HFFc6 (cell line): ENCODE data around the gene PRSS50. TPM values are rescaled to one million over a fixed set of nuclear protein-coding genes. Genes with fewer than 3 reads are reported as not detected.

Experiments used
- DNase-seq: peaks from one replicate; pipeline ENCODE4 v3.0.0-alpha.2; 2018
- H3K27ac Mint-ChIP-seq: 2 replicates; pipeline ENCODE4 v1.8.0; 2020; ENCODE audit warnings: mild to moderate bottlenecking, mixed read lengths
- H3K27me3 Mint-ChIP-seq: 2 replicates; pipeline ENCODE4 v1.8.0; 2021; ENCODE audit warnings: mild to moderate bottlenecking, moderate library complexity, mixed read lengths; ENCODE audit not compliant: insufficient read depth
- H3K36me3 Mint-ChIP-seq: 2 replicates; pipeline ENCODE4 v1.8.0; 2021; ENCODE audit warnings: low read depth, mixed read lengths
- H3K4me1 Mint-ChIP-seq: 2 replicates; pipeline ENCODE4 v1.8.0; 2020; ENCODE audit warnings: low read depth, mixed read lengths
- H3K4me3 Mint-ChIP-seq: 2 replicates; pipeline ENCODE4 v1.8.0; 2020; ENCODE audit warnings: mild to moderate bottlenecking, moderate library complexity, mixed read lengths
- H3K9me3 Mint-ChIP-seq: 2 replicates; pipeline ENCODE4 v1.8.0; 2020; ENCODE audit warnings: mild to moderate bottlenecking, mixed read lengths
- CTCF ChIP-seq: fragments of 200-600 bp; sonication (generic); IDR thresholded peaks from 2 replicates; pipeline ENCODE4 v1.5.0; 2021; ENCODE audit warnings: antibody characterized with exemption, mild to moderate bottlenecking
- long read RNA-seq: library from polyadenylated mRNA; unstranded; transcript quantifications from one replicate; pipeline ENCODE4 v2.0.0, GENCODE V29; 2019
- total RNA-seq, 6 experiments: library from RNA; stranded (reverse); fragmentation: NEBNext Ultra II Directional; extraction: Animal tissue kit (Norgen Biotek cat#: 25700); gene quantifications; 2 replicates in 1 of 6; 3 replicates in 5 of 6; pipeline ENCODE4 v1.2.3, GENCODE V29; 2021

Gene PRSS50, protein sequence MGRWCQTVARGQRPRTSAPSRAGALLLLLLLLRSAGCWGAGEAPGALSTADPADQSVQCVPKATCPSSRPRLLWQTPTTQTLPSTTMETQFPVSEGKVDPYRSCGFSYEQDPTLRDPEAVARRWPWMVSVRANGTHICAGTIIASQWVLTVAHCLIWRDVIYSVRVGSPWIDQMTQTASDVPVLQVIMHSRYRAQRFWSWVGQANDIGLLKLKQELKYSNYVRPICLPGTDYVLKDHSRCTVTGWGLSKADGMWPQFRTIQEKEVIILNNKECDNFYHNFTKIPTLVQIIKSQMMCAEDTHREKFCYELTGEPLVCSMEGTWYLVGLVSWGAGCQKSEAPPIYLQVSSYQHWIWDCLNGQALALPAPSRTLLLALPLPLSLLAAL
- total RNA-seq = not detected
- long read RNA-seq = 0 reads

DNA sequence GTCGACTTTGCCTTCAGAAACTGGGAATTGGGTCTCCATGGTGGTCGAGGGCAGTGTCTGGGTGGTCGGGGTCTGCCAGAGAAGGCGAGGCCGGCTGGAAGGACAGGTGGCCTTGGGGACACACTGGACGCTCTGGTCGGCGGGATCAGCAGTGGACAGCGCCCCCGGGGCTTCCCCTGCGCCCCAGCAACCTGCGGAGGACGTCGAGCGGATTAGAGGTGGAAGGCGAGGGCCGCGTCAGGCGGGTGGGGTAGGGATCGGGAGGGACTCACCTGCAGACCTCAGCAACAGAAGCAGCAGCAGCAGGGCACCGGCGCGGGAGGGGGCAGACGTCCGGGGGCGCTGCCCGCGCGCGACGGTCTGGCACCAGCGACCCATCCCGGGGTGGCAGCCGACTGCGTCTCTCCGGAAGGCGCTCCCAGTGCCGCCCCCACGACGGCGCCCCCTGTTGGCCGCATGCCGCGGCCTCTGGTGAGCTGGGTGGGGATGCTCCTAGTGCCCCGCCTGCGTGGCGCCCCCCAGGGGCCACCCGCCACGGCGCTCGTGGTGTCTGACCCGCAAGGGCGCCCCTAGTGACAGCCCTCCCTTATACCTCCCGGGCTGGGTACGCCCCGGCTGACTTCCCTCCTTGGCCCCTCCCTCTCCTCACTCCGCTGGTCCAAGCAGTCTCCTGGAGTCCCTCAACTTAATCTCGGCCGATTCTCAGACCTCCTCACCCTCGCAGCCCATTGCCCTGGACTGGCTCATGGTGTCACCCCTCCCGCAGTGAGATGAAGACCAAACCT is at the start of gene PRSS50:
PRSS50 (minus strand) TSS at position 423 of the 785 bp plus-strand sequence; CDS start at position 378, 45 bp downstream.
- H3K9me3 Mint-ChIP-seq = no peaks in the 10 kb centered on the region; the same call in 1 of the 2 replicates
- H3K4me1 Mint-ChIP-seq = no peaks in the 10 kb centered on the region
- H3K27ac Mint-ChIP-seq = no peak within 1 kb of the TSS
- H3K27me3 Mint-ChIP-seq = peaks cover 30% of the 10 kb centered on the region
- TF ChIP-seq CTCF = peak; percentile 71
- no peak for DNase-seq
- H3K4me3 Mint-ChIP-seq = no peak within 1 kb of the TSS
- no peaks in the 10 kb centered on the region for H3K36me3 Mint-ChIP-seq

GRCh38 chr3:46764206-46764605 is 46.5 kb upstream of the PRSS50 start:
- DNase-seq = no peak
- H3K9me3 Mint-ChIP-seq = peaks cover 7% of the 10 kb centered on the region; the same call in 1 of the 2 replicates
- H3K27ac Mint-ChIP-seq = no peak overlapping the region
- H3K4me3 Mint-ChIP-seq = no peak overlapping the region
- no peaks in the 10 kb centered on the region for H3K36me3 Mint-ChIP-seq
- TF ChIP-seq CTCF = no peak
- H3K4me1 Mint-ChIP-seq = no peaks in the 10 kb centered on the region
- H3K27me3 Mint-ChIP-seq = peaks cover 7% of the 10 kb centered on the region

- H3K9me3 Mint-ChIP-seq = peaks cover 7% of the 10 kb centered on the region; the same call in 1 of the 2 replicates
- peaks cover 6% of the 10 kb centered on the region for H3K27me3 Mint-ChIP-seq
- DNase-seq = no peak
- no peak for TF ChIP-seq CTCF
- no peaks in the 10 kb centered on the region for H3K36me3 Mint-ChIP-seq
- no peak overlapping the region for H3K27ac Mint-ChIP-seq
- no peak overlapping the region for H3K4me3 Mint-ChIP-seq
- no peaks in the 10 kb centered on the region for H3K4me1 Mint-ChIP-seq
These were observed 45.5 kb upstream of the PRSS50 start for GRCh38 chr3:46763178-46763577.

DNA sequence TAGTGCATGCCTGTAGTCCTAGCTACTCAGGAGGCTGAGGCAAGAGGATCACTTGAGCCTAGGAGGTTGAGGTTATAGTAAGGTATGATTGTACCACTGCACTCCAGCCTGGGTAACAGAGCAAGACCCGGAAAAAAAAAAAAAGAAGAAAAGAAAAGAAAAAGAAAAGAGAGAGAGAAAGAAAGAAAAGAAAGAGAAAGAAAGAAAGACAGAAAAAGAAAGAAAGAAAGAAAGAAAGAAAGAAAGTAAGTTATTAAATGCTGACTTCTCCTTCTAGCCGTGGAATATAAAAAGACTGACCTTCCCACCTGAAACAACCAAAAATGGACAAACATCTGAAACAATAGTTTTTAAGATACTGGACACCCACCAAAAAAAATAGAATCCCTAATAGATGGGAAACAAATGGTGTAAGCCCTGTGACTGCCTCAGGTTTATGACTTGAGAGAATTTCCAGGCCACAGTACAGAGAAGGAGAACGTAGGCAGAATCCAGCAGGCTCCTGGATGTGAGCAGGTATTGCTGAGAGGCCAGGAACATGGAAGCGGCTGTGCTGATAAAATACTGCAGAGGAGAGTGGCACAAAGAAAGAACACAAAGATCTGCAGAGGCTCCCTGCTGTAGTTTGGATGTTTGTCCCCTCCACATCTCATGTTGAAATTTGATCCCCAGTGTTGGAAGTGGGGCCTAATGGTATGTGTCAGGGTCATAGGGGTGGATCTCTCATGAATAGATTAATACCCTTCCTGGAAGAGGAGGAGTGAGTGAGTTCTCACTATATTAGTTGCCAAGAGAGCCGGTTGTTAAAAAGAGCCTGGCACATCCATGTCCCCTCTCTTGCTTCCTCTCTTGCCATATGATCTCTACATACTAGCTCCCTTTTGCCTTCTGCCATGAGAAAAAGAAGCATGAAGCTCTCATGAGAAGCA is 41.8 kb upstream of the PRSS50 start:
- no peak for TF ChIP-seq CTCF
- Mint-ChIP-seq H3K9me3 (peaks cover 7% of the 10 kb centered on the region; the same call in 1 of the 2 replicates), H3K27ac (no peak overlapping the region), H3K4me3 (no peak overlapping the region), H3K27me3 (peaks cover 4% of the 10 kb centered on the region), H3K4me1 (no peaks in the 10 kb centered on the region), H3K36me3 (no peaks in the 10 kb centered on the region)
- DNase-seq = no peak

DNA sequence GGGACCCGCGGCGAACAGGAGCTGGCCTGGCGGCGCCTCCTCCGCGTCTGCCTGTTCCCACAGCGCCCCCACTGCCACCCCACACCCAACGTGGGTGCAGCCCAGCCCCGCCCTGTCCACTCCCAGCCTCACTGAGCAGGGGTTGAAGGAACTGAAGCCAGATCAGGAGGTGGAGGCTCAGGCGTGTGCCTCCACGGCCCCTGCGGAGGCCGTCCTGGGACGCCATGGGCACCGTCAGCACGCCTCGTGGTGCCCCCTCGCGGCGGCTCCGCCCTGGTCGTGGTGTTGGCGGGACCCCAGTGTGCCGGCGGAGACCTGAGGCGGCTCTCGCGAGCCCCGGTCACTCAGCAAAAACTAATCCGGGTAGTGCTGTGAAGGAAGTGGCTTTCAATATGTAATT is 39.0 kb upstream of the PRSS50 start:
- no peak for DNase-seq
- no peak for TF ChIP-seq CTCF
- H3K36me3 Mint-ChIP-seq = no peaks in the 10 kb centered on the region
- no peak overlapping the region for H3K4me3 Mint-ChIP-seq
- H3K27me3 Mint-ChIP-seq = peaks cover 14% of the 10 kb centered on the region
- H3K9me3 Mint-ChIP-seq = no peaks in the 10 kb centered on the region
- no peaks in the 10 kb centered on the region for H3K4me1 Mint-ChIP-seq
- no peak overlapping the region for H3K27ac Mint-ChIP-seq
